ENCODE results near the gene MAGED2.
"Not testable (repeated sequence)": the region's sequence is repeated elsewhere in the genome, so short reads cannot be mapped to it uniquely, and the experiment has no call there.

The MAGED2 gene, protein sequence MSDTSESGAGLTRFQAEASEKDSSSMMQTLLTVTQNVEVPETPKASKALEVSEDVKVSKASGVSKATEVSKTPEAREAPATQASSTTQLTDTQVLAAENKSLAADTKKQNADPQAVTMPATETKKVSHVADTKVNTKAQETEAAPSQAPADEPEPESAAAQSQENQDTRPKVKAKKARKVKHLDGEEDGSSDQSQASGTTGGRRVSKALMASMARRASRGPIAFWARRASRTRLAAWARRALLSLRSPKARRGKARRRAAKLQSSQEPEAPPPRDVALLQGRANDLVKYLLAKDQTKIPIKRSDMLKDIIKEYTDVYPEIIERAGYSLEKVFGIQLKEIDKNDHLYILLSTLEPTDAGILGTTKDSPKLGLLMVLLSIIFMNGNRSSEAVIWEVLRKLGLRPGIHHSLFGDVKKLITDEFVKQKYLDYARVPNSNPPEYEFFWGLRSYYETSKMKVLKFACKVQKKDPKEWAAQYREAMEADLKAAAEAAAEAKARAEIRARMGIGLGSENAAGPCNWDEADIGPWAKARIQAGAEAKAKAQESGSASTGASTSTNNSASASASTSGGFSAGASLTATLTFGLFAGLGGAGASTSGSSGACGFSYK

DNA sequence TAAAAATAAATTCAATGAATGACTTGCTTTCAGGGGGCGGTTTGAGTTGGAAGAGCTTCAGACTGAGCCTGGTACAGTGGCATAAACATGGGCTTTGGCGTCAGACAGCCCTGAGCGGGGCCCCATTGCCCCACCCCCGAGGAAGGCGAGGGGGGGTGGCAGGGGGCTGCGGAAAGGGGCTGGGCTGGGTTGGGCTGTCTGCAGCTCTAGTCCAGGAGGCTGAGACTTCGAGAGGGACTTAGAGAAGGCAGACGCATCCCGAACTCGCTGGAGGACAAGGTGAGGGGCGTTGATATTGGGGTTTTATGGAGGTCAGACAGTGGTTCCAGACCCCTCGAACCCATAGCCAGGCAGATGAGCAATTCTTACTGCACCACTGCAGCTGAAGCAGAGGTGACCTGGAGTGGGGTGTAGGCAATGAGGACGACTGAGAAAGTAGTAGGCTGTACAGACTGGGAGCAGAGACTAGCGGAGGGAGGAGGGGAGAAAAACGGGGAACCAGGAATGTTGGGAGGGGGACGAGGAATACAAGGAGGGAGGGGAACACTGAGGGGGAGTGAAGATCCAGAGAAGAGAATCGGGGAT, at the start of gene MAGED2:
MAGED2 (plus strand) TSS at position 222 of the 585 bp plus-strand sequence. CDS start 1,587 bp downstream, outside the sequence.
- DNase-seq = no peak

DNA sequence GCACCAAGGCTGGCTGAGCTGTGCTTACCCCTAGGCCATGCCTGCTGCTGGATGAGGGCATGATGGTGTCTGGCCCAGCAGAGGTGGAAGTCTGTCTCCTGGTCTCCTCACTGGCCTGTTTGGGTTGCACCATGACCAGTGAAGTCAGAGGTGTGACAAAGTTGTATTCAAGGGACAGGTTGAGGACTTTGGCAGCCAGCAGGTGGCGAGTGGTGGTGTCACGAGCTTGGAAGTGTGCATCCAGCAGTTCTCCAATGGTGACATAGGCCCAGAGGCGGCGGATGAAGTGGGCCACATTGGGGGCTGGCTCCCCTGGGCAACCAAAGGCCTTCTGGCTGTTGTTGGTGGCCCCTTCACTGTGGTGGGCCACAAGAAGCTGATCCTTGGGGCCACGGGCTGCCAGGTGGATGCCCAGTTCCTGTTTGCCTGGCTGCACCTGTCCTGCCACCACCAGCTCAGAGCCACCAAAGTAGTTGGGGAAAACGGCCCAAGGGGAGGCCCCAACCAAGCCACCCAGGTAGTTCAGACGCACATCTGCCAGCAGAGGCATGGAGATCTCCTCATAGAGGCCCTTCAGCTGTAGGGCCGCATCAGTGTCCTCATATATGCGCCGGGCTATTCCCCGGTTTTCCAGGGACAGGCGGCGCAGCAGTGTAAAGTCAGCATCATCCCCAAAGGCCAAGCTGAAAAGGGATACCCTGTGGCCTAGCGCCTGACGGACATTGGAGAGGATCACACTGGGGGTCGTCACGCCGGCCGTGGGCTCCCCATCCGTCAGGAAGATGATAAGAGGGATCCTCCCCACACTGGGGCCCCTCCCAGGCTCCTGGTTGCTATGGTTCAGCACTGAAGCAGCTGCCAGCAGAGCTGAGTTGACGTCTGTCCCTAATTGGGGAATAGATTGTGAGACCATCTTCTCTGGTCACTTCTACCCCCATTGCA, 49.2 kb upstream of the MAGED2 start:
- DNase-seq = no peak

DNA sequence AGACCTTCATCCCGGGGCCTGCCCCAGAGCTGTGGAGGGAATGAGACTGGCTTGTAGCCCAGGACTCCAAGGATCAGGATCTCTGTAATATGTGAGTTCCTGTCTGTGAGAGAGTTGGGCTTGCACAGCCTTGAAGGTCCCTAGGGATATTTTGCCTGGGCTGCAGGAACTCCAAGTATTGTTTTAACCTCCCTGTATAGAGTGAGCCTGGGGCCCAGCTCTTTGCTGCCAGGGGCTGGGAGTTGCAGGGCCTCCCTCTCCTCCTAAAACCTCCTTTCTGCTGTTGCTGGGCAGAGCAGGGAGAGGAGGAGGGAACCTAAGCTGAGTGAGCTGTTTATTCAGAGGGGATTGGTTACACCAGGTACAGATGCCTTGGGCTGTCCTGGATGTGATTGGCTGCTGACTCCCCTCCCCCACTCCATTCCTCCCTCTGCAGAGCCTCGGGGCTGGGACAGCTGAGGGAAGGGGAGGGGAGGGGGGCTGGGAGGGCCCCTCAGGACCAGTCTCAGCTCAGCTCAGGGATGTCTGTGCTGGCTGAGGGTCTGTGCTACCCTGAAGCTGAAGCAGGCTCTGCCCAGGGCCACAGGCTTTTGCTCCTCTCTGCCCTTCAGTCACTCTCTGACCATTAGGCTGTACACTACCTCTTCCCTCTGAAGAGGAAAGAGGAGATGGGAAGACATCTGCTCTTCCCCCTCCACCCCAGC, 33.0 kb upstream of the MAGED2 start:
- DNase-seq = not testable (repeated sequence)

DNA sequence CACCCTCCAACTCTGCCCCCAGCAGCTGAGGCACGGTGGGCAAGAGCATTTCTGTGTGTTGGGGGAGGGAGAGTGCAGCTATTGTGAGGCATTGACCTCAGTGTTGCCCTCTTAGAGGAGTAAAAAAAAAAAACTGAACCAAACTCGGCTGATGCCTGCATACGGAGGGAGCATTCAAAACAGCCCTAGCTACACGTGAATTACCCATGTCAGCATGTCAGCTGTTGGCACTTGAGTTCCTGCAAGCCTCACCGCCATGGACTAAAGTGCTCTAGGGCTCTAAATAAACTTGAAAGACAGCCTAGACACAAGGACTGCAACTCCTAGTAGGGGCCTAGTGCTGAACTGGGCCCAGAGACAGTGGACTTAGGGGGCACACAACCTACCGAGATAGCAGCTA, 31.5 kb upstream of the MAGED2 start:
- no peak for DNase-seq

DNA sequence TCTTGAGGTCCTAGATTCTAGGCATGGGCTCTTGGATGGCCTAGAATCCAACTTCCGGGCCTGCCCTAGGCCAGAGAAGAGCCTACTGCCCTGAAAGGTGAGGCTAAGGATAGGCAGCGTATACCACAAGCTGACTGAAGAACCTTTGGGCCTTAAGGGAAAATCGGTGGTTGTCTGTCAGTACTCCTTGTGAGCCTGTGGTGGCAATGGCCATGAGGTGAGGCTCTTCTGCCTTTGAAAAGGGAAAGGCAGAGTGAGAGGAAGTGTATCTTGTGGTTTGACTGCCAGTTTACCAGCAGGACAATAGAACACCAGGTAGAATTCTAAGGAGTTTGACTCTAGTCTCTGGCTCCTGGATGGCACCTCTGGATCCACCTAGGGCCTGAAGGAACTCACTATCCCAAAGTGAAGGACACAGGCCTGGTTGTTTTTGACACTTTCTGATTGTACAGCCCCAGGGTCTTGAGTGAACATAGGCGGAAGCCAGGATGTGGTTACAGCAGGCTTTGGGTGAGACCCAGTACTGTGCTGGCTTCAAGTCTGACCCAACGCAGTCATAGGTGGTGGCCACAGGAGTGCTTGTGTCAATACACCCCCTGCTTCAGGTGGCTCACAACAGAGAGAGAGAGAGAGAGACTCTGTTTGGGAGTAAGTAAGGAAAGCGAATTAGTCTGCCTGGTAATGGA, 30.4 kb upstream of the MAGED2 start:
- no peak for DNase-seq

DNA sequence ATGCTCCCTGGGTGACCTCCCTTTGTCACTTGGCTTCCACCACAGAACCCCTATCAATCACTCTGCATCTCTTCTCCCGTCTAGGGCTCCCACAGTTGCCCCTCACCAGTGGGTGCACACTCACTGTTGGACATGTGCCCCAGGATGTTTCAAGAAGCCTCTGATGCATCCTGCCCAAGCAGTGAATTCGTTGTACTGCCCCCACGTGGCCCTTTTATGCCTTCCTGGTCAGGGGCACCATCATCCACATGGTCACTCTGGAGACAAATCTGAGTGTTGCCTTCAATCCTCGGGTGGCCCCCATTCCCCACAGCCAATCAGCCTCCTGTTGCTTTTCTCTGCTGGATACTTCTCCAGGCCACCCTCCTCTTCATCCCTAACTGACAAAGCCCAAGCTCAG, 21.6 kb upstream of the MAGED2 start:
- no peak for DNase-seq

DNA sequence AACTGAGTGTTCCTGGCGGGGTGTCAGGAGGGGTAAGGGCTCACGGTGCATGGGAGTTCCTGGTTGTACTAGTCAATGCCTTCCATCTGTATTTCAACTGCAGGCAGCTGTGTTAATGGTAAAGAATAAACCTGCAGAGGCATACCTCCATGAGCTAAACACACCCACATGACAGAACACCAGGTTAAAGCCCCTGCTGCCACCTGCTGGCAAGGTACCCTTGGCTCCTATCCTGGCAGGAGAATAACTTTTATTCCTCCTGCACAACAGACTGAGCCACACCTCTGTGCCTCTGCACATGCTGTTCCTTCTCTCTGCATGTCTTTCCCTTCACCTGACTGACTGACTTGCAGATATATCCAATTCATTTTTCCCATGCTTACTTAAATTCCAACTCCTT, 20.6 kb upstream of the MAGED2 start:
- no peak for DNase-seq

DNA sequence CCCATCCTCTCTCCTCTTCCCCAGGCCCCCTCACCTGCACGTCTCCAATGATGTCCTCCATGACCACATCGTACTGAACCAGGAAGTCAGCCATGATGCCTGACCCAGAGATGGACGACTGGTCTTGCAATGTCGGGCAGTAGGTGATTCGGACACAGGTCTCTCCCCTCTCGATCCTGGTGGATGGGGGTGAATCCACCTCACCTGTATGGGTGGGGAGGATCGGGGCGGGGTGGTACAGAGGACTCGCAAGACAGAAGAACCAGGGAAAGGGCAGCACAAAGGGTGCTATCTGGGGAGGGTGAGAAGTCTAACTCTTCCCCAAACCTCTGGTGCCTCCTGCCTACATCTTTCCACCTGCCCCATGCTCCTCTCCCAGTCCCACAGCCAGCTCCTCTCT, 19.1 kb upstream of the MAGED2 start:
- DNase-seq = no peak

DNA sequence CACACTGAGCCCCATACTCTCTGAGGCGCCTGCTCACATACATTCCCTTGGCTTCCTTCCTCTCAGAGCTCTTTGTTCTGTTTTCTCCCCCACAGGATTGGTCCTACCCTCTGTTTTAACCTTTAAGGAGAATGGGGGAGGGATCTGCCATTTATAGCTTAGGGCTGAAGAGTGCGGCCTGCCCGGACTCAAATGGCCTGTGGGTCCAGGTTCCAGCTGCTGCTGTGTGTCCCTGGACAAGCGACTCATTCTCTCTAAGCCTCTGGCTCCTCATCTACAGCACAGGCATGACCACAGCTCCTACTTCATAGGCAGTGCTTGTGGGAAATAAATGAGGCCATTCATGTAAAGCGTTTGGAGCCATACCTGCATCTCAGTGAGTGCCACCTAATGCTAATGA, 18.1 kb upstream of the MAGED2 start:
- not testable (repeated sequence) for DNase-seq

DNA sequence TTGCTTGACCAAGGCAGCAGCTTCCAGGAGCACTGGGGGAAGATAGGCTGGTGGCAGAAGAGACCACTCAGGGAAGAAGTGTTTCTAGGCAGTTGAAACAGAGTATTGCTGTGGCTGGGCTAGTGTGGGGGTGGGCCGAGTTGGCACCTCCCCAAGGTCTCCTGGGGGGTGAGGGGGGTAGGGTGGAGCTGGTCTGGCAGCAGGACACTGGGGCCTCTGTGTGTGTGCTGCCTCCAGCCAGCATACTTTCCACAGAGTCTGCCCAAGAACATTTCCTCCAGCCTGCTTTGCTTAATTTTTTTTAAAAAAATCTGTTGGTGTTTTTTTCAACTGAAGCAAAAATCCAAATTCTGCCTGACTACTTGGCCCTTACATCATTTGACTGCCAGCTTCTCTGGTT, 13.5 kb upstream of the MAGED2 start:
- DNase-seq = no peak

DNA sequence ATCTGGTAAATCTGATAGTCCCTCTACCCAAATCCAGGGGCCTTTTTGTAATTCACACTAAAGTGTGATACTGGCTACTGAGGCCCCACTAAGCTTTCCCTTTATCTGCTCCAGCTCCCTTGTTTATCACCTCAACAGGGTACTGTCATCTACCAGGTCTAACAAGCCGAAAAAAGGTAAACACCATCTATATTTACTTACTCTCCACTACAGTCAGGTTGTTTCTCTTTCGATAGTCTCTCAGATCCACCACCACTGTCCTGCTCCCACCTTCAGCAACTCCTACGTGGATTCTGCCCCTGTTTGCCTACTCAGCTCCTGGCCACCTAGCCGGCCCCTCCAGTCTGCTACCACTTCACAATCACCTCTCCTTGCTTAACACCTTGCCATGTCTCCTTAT, 12.8 kb upstream of the MAGED2 start:
- DNase-seq = no peak

DNA sequence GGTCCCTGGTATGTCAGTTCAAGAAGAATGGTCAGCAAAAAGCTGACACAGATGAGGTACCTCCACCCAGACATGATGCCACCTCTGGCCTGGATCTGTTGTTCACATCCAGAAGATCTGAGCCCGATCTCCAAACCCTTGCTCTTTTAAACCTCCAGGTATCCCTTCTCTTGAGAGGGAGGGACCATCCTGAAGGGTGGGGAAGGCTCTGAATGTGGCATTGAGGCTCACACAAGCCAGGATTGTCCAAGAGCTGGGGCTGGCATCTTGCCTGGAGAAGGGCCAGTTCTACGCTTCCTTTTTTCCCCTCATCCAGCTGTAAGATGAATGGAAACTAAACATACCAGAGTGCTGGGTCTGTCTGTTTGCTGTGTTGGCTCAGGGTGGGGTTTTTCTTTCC, 9.4 kb upstream of the MAGED2 start, which contains the start of gene ITIH6:
ITIH6 (minus strand) TSS at position 119 of the 400 bp plus-strand sequence; CDS start at position 74, 45 bp downstream.
- DNase-seq = no peak

DNA sequence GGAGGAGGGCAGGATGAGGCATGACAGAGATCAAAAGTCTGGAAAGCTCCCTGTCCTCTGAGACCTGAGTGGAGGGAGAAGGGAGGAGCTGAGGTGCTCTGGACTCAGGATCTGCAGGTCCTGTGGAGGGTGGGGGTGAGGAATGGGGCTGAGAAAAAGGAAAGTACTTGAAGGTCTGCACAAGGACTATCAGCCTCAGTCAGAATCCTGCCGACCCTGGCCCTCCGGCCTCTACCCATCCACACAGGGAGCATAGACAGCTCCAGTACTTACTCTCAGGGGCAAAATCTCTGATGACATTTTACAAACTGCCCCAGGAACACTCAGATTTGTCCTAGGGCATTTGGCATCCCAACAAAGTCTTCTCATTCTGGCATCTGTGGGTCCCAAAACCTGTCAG, 8.5 kb upstream of the MAGED2 start:
- no peak for DNase-seq

DNA sequence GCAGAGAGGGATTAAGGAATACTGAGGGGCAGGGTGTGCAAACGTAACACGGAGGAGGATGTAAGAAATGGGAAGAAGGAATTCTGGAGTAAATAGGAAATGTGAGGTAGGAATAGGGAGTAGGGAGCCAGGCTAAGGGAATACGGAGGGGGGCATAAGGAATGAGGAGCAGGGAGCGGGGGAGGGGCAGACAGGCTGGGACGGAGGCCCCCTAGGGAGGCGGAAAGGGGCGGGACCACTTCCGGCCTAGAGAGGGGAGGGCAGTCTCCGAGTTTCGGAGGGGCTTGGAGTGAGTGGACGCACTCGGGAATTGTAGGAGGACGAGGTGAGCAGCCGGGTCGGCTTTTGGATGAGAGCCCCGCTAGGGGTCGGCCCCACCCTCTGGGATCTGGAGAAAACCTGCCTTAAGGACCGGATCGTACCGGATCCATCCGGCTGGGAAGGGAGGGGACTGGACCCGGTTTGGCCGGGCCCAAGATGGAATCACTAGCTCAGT, 612 bp downstream of the MAGED2 start:
- DNase-seq = no peak

DNA sequence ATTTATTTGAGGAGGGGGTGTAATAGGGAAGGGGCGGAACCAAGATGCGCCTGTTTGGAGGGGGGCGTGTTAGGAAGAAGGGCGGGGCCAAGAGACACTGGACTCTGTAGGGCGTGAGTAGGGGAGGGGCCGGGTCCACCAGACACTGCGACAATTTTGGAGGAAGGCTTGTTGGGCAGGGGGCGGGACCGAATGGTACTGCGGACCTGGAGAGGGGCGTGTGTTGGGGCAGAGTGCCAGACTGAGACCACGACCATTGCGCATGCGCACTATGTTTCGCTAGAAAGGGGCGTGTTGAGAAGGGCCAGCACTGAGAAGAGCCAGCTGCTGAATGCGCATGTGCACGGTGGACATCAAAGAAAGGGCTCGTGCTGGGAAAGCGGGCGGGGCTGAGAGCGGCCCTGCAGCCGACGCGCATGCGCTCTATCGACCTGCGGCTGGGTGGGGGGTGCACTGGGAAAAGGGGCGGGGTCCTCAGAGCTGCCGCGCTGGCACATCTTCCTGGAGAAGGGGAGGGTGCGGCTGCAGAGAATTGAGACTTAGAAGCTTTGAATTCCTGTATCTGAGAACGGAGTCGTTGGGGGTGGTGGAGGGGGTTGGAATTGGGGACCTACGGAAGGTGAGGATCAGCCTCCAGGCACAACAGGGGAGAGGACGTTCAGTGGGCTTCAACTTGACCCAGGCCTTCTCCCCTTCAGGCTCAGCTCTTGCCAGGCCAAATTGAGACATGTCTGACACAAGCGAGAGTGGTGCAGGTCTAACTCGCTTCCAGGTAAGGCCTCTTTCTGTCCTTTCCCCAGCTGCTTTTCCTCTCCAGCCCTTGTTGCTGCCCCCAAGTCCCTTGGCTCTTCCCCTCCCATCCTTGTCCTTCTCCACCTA, 1.3 kb downstream of the MAGED2 start:
- peak; percentile 78 for DNase-seq

DNA sequence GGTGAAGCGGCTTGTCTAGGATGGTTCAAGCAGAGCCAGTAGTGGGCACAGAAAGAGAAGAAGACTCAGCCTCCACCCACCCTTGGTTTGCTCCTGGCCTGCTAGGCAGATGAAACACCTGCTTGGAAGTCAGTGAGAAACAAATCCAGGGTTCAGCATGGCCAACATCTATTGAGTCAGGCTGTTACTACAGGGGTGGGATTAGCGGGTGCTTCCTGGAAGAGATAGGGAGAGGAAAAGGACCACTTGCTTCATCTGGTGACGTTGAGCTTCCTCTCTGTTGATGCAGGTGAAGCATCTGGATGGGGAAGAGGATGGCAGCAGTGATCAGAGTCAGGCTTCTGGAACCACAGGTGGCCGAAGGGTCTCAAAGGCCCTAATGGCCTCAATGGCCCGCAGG, 3.0 kb downstream of the MAGED2 start:
- no peak for DNase-seq

DNA sequence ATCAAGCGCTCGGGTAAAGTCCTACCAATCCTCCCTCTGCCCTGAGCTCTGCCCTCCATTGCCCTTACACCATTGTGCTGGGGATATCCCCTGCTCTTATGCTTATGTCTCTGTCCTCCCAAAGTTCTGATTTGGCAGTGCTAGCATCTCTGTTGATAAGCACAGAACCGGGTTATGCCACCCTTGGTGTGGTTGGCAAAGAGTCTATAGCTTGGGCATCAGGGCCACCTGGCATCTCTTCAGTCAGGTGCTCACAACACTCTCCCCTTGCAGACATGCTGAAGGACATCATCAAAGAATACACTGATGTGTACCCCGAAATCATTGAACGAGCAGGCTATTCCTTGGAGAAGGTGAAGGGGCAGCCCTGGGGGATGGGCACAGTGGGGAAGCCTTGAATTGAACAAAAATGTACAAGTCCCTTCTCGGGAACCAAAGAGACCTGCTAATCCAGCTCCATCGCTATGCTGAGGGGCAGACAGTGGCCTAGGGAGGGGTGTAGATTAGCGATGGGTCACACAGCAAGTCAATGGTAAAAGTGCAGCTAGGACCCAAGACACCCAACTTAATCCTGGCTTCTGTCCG, 3.8 kb downstream of the MAGED2 start:
- no peak for DNase-seq

DNA sequence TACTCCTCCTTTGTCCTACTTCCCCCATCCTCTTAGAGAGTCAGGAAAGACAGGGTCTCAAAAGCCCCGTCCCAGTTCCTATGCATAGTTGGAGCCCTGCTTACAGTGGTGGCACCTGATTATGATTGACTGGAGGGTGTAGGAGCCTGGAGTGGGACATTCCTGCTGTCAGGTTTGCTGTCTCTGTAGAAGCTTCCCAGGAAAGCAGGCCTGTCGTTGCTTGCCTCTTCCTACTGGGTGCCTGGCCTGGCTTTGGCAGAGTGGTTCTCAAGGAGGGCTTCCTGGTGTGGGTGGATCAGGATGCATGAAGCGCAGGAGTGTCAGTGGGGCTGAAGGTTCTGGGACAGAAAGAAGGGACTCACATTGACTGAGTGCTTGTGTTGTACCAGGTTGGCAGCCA, 4.8 kb downstream of the MAGED2 start:
- no peak for DNase-seq

DNA sequence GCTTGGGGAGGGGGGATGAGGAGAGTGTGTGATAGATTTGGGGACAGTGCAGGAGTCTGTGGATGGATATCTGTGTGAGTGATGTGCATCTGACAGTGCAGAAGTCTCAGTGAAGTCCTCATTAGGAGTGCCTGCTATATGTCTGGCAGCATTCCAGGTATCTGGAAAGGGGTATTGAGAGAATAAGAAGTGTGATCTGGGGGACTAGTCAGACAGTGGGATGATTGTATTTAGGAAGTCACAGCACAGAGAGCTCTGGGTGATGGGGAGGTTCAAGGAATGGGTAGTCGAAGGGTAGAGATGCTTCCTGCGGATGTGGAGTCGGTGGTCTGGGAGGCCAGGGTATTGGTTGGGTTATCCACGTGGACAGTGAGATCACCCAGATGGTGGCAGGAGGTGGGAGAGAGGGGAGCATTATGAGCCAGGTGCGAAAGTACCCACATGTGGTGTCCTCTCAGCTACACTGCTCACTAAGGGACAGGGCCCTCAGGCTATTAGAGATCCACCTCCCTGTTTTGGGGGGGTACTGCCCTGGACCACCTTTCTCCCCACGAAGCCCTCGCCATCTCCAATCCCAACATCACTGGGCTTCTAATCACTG, 9.8 kb downstream of the MAGED2 start:
- no peak for DNase-seq

DNA sequence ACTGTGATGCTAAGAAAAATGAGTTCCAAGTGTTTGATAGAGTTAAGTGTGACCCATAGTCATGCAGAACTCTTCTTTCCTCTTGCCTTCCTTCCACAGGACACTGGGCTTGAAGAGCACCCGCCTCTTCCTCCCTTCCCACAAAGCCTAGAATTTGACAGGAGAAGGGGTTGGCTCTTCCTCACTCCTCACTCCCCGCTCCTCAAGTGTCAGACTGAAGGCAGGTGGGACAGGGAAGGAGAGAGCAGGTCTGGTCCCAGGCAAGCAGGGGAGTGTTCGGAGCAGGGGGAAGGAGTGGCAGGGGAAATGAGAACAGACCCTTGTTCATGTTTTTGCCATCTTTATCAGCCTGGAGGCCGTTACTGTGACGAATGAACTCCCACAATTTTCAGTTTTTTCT, 10.7 kb downstream of the MAGED2 start:
- DNase-seq = no peak
